ENCODE measurements around the gene VWA2.

The VWA2 gene

DNA sequence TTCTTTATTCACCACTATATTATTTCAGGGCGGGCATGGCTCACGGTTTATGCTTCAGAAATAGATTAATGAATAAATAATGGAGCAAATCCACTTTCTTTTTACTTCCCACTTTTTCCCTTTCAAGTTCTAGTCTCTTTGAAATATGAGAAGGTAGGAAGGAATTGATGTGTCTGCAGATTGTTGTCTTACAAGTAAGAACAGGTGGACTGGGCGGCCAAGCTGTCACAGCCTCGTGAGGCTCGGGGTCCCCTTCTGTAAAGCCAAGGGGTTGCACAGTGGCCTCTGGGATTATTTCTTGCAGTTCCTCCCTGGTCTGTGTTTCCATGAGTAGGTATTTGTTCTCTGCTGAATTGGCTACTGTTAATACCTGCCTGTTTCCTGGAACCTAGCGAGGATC, 11.2 kb downstream of the VWA2 start:
- DNase-seq, result no peak

DNA sequence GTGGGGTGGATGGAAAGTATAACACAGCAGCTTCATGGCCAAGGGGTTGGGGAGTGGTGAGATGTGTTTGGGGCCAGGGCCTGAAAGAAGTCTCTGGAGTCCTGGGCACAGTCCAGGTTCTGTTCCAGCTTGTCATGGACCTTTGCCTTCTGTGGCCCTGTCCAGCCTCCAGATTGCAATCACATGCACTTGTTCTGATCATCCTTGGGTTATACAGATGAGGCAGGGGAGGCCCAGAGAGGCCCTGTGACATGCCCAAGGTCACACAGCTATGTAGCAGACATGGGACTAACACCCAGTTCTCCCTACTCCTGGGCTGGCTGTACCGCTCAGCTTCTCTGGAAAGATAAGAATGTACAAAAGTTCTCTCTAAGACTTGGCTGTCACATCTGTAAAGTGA, 11.7 kb downstream of the VWA2 start:
- no peak for DNase-seq

DNA sequence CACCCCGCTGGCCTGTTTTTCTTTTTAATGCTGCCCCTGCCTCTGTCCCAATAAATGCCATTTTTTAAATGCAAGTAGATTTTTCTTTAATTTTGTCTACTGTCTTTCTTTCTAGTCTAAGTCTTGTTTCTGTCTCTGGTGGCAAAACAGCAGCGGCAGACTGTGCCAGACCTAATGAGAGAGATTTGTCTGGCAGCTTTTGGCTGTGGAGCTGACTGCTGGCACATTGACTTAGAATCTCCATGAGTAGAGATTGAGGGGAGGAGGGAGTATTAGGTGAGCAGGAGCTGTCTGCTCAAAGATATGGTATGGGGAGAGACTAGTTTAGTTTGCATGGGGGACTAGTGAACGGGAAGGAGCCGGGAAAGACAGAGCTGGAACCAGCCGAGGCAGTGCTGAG, 13.0 kb downstream of the VWA2 start:
- no peak for DNase-seq

DNA sequence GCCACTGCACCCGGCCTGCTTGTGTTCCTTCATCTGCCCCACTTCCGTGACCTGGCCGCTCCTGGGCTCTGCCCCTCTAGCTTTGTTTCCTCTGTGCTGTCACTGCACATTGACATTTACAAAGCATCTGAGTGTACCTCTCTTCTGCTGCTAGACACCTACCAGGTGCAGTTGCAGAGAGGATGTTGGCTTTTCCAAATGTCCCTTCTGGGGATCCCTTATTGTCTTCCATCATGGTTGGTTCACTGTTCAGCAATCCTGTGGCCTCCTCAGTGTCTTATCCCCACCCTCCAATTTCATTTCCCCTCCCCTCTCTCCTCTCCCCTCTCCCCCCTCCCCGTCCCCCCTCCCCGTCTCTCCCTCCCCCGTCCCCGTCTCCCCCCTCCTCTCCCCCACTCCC, 13.8 kb downstream of the VWA2 start:
- no peak for DNase-seq

DNA sequence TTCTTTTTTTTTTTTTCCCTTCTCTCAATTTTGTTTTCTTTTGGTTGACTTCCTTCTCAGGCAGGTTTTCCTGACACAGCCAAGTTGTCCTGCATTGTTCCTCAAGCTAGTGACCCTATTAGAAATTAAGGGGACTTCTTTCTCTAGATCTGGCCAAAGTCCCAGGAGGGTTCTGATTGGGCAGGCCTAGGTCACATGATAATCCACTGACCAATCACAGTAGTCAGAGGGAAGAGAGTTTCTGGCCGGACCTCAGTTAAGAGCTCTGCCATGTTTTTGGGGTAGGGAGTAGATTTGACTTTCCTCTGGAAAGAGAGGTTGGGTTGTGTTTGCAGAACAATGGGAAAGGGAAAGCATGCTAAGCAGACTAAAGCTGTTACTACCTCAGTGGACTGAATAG, 16.2 kb downstream of the VWA2 start:
- DNase-seq, result no peak

DNA sequence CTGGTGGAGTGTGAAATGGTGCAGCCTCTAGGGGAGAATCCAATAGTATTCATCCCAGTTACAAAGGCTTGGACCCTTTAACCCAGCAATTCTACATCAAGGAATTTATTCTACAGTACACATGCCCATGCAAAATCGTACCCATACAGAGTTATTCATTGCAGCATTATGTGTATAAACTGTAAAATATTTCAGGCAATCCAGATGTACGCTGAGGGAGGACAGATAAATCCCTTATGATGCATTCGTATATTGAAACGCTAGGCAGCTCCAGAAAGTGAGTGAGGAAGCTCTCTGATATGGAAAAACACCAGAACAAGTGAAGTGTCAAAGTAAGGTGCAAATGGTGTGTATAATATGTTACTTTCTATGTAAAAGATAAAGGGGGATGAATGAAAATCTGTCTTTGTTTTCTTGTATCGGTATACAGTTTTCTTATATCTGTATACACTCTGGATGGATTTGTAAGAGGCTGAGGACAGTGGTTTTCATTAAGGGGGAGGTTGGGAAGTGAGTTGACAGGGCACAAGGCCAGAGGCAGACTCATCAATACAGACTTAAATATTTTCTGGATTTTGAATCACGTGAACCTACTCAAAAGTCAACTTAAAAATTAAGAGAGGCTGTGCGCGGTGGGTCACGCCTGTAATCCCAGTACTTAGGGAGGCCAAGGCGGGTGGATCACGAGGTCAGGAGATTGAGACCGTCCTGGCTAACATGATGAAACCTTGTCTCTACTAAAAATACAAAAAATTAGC, 17.1 kb downstream of the VWA2 start:
- DNase-seq, result no peak

DNA sequence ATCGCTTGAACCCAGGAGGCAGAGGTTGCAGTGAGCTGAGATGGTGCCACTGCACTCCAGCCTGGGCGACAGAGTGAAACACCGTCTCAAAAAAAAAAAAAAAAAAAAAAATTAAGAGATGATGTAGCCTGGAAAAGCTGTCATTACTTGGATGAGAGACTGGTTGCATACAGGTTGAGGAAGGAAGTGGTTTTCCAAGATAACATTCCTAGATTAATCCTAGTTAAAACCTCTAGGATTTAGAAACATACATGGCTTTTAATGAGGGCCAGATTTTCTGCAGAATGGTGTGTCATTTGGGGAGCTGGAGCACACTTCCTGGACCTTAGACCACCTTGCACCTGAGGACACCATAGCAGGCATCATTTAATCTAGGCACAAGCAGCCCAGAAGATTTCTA, 17.8 kb downstream of the VWA2 start:
- no peak for DNase-seq

DNA sequence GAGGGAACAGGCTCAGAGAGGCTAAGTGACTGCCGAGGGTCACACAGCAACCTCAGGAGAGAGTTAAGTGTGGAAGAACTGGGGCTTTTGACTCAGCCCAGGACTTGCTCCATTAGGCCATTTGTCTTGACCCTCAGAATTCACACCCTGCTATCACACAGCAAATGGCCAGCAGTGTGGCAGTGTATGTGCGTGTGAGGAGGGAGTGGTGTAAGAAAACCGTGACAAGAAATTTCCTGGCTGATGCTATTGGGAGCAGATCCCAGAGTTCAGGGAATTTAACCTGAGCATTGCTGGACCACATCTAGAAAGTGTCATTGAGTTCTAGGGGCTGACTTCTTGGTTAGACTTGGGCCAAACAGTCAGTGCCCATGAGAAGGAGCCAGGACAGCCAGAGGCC, 18.4 kb downstream of the VWA2 start:
- DNase-seq, result no peak

DNA sequence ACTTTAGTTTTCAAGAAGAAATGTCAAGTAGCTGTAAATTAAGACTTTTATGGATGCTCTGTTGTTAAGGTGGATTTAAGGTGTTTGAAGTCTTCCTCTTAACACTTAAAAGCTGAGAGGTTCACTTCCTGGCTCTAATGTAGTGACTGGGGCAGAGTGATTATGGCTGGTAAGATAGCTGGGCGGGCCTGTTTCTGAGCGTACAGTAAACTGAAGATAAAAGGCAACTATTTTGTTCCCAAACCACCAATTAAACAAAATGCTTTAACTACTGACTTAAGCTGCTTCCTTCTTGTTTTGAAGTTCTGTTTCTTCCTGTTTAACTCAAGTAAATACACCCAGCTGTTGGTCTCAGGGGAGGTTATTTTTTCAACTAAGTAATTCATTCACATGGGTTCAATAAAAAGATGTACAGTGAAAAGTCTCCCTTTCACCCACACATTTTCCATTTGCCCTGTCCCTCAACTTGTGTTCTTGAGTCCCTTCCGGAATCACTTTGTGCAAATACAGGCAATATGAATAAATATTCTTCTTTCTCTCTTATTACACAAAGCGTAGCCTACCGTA, 19.3 kb downstream of the VWA2 start:
- no peak for DNase-seq

DNA sequence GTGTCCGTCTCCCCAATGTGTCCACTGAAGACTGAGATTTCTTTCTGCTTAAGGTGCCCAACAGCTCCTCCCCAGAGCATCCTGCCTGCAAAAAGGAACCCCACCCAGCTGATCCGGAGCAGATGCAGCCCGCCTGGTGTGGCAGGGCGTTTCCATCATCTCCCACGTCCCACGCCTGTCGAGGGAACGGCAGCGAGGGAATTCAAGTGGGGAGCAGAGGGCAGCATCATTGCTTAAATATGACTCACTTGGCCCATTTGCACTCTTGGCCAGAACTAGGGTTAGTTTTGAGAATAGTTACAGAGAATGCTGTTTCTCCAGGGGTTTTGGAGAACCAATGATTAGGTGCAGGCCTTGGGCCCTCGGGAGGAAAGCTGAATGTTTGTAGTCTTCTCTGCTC, 20.8 kb downstream of the VWA2 start:
- DNase-seq, result no peak

DNA sequence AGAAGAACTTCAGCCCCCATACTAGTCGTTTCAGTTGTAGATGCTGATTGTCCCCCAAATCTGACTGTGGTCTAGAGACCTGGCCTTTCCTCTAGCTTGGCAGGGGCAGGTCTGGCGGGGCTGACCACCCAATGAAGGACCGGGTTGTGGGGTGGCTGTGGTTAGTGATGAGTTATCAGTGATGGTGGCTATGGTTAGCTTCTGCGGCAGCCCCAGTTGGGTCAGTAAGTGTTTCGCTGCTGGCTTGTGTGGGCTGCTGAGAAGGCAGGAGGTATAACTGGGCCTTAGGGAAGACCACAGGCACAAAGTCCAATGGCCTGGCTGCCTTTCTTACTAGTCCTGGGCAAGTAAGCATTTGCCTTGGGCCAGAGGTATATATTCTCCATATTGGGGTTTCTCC, 21.3 kb downstream of the VWA2 start:
- no peak for DNase-seq

DNA sequence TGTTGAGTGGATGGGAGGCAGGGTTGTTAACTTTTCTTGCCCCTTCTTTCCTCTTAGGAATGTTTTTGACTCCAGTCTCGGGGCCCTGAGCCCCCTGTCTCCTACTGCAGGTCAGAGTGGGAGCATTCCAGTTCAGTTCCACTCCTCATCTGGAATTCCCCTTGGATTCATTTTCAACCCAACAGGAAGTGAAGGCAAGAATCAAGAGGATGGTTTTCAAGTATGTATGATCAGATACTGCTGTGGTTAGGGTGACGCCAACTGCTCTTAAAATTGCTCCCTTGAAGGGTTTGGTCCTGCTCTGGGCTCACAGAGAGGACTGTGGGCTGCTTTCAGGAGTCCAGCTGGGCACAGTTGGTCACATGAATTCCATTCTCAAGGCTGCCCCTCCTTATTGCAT, 22.0 kb downstream of the VWA2 start:
- DNase-seq, result no peak

DNA sequence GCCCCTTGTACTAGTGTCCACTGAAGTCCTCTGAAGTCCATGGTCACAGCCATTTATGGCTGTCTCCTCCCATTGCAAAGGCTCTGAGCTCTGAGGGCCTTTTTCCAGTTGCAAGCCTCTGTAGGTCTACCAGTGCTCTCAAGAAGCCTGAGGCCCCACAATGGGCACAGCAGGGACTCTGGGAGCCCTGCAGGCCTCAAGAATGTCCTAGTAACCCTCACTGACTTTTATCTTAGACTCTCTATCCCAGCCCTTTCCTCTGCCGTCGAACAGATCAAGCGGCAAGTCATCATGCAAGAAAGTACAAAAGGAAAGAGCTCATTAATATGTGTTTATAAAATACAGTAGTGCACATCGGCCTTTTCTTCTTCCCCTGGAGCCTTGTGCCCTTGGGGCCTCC, 23.4 kb downstream of the VWA2 start:
- no peak for DNase-seq

DNA sequence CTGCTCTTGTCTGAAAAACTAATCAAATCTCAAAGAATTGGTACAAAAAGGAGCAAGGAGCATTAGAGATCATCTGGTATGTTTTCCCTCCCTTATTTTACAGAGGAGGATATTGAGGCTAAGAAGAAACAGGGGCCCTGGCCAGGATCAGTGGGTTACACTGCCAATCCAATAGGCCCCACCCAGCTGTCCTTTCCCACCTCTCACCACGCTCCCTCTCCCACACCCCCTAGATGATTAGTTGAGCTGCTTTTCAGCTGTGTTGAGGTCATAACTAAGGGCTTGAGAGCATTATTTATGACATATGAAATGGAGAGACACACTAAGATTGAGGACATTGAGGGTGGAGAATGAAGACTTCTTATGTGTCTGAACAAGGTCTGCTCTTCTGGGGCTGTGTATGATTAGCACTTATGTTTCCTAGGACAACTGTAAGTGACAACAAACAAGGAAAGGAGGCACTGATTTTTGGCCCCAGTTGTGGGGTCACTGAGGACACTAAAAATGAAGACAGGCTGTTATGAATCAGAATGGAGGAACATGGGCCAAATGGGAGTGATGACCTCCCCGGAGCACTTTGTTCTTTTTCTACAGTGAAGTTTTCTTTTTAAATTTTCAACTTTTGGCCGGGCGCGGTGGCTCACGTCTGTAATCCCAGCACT, 26.5 kb downstream of the VWA2 start:
- DNase-seq, result no peak

DNA sequence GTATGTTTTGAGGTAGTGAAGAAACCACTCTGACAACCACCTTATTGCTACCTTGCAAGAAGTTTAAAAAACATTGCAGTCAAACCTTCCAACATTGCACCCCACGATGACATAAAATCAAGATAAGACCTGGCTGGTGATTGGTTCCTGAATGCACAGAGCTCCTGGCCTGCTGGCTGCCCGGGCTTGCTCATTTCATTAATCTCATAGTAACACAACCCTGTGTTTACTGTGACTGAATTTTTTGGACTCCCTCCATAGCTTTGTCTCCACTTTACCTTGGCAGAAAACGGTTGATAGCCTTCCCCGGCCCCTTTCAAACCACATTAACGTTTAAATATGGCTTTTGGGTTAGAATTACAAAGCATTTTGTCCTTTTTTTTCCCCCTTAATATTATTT, 27.5 kb downstream of the VWA2 start:
- DNase-seq, result no peak

DNA sequence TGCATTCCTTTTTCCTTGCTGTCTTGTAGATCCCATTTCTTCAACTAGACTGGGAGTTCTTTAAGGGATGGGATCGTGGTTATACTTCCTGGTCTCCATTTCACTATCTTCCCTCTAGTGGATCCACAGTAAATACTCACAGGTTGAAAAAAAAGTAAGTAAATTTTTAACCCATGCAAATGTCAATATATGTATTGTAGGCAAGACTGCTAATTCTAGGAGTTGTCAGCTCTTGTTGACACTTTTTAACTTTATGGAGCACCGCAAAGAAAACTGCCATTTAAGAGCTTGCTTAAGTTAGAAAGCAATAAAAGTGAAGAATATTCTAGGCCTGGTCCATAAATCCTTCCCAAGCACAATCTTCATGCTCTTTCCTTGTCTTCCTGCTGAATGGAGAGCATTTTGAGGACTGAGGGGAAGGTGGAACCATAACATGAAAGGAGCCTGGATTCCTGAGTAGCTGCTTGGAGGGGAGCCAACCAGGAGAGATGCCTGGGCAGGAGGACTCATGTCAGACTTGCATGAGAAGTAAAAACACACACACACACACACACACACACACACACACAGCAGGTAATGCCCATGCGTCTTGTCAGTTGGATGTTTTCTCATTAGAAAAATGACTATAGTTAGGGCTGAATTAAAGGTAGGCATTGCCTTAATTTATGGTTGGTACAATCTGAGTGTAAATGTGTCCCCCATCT, 32.2 kb downstream of the VWA2 start:
- DNase-seq, result no peak

DNA sequence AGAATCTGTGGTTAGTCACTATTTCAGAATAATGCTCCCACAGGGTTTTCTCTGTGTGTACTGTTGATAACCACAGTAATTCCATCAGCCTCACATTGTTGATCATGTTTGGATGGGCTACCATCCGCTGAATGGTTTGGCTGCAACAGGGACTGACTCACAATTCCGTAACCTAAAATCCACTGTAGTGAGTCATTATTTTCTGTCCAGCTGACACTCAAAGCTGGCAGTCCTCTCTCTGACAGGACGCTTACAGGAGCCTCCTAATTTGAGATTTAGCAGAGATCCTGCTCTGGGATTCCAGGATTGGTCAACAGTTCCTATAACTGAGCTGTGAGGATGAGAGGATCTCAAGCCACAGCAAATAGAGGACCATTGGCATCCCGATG, 32.7 kb downstream of the VWA2 start:
- no peak for DNase-seq

DNA sequence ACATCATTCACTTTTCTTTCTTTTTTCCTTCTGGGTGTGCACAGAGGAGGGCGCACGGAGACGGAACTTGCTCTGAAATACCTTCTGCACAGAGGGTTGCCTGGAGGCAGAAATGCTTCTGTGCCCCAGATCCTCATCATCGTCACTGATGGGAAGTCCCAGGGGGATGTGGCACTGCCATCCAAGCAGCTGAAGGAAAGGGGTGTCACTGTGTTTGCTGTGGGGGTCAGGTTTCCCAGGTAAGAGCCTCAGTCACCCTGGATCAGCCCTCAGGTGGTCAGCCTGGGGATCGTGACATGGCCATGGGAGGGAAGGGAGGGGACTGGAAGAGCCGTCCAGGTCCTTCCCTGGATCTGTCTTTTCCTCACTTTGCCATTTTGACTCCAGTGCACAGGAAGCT, 33.6 kb downstream of the VWA2 start:
- DNase-seq, result no peak

DNA sequence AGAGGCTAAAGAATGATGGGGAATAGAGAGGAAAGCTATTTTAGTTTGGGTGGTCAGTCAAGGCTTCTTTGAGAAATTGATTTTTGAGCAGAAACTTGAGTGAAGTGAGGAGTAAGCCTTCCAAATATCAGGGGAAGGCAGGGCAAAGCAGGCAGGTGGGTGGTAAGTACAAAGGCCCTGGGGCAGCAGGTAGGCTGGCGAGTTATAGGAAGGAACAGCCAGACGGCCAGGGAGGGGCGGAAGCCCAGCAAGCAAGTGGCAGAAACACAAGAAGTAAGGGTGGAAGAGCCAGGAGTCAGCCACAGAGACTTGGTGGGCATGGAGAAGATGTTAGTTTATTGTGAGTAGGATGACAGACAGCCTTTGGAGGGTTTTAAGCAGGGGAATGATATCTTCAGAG, 34.9 kb downstream of the VWA2 start:
- DNase-seq, result no peak

DNA sequence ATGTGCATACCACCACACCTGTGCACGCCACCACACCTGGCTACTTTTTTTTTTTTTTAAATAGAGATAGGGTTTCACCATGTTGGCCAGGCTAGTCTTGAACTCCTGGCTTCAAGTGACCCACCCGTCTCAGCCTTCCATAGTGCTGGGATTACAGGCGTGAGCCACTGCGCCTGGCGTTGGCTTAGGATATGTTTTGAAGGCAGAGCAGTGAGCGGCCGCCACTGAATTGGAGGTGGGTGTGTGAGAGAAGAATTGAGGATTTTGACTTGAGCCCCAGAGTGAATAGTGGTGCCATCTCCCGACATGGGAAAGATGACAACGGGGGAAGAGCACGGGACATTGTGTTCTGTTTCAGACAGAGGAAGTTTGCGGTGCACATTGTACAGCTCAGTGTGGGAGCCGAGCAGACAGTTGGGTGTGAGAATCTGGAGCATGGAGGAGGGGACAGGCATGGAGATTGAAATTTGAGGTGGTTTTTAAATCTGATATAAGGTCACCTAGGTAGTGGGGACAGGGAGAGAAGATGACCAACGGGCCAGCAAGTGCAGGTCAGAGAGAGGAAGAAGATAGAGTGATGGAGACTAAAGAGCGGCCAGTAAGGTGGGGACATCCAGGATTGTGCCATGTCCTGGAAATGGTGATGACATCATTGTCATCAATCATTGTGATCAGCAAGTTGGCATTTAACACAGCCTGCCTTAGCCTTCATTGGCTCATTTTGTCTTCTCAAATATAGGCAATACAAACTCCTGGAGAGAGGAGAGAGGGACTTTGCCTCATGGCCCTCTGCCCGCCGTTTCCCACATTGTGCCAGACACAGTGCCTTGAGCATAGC, 35.8 kb downstream of the VWA2 start:
- no peak for DNase-seq

DNA sequence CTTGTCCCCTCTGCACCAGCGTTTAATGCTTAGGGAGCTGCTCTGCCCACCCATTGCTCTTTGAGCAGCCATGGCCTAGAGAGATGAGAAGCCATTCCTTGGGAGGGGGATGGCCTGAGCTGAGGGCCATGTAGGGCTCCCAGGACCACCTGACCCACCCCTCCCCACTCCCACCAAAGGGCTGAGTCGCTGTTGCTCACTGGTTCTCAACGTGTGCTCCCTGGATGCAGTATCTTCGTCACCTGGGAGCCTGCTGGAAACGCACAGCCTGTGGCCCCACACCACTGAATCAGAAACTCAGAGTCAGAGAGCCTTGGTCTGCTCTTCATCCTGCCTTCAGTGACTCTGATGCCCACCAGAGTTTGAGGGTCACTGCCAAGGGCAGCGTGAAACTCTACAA, 37.0 kb downstream of the VWA2 start:
- DNase-seq, result no peak

DNA sequence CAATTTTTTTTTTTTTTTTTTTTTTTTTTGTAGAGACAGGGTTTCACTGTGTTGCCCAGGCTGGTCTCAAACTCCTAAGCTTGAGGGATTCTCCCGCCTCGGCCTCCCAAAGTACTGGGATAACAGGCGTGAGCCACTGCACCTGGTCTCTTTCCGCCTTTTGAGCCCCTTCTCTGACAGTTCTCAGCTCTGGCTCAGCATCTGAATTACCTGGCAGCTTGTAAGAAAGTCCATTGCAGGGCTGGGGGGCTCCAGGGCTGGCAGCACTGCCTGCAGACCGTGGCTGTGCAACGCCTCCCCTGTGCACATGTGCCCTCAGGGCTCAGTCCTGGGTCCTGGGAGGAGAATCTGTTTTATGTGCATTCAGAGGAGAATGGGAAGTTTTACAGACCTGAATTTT, 37.6 kb downstream of the VWA2 start:
- no peak for DNase-seq
